Ovary (tissue), 9 donors: ENCODE measurements around the gene DSCAML1. TPM values are rescaled to one million over a fixed set of nuclear protein-coding genes. Genes with fewer than 3 reads are reported as not detected.

Experiments
- DNase-seq, 5 donors: peaks; one replicate each; pipeline ENCODE4 v3.0.0-alpha.2; 2019 to 2020
- H3K27ac ChIP-seq, 2 donors: fragments of 200-600 bp; one replicate each; pipeline versions ENCODE4 v1.5.1 to v1.8.0; 2019 to 2022
- H3K27me3 ChIP-seq: fragments of 200-600 bp; one replicate; pipeline ENCODE4 v1.8.0; 2022
- H3K36me3 ChIP-seq: fragments of 200-600 bp; sonication (generic); one replicate; pipeline ENCODE4 v1.5.1; 2019
- H3K4me1 ChIP-seq: one replicate; pipeline ENCODE4 v1.8.1; 2013; ENCODE audit warnings: mild to moderate bottlenecking, moderate library complexity; ENCODE audit not compliant: insufficient read depth
- H3K4me3 ChIP-seq: fragments of 200-600 bp; sonication (generic); one replicate; pipeline ENCODE4 v1.5.1; 2017
- H3K9me3 ChIP-seq, 2 donors: fragments of 200-600 bp in 1 of 2; sonication (generic) in 1 of 2; one replicate each; pipeline versions ENCODE4 v1.5.1 to v1.8.1; 2013 to 2019; ENCODE audit warnings: mild to moderate bottlenecking in 1 of 2, moderate library complexity in 1 of 2
- CTCF ChIP-seq, 3 donors: fragments of 450-650 bp in 2 of 3; fragments of 200-600 bp in 1 of 3; IDR thresholded peaks; one replicate each; pipeline versions ENCODE4 v1.5.1 to v1.8.0; 2016 to 2022; ENCODE audit warnings: antibody characterized with exemption in 3 of 3, mild to moderate bottlenecking in 1 of 3
- EP300 ChIP-seq: sonication (generic); formaldehyde crosslinking; IDR thresholded peaks from one replicate; pipeline ENCODE4 v1.6.1; 2017; ENCODE audit warnings: antibody characterized with exemption
- POLR2A ChIP-seq: fragments of 450-650 bp; IDR thresholded peaks from one replicate; pipeline ENCODE4 v1.6.1; 2017; ENCODE audit warnings: antibody characterized with exemption, mild to moderate bottlenecking, moderate library complexity
- WGBS, 3 donors: extraction: QIAGEN DNeasy Blood & Tissue Kit in 1 of 3; methylation state at CpG; one replicate each; pipeline versions ENCODE4 v1.1.5 to v1.1.7; 2013 to 2017; 5-methylcytosine and 5-hydroxymethylcytosine counted together
- intact Hi-C, 4 donors: fragments of 100-400 bp; cut with DNase I; formaldehyde crosslinking; loops; one replicate each; pipeline versions ENCODE4 v1.11.0 to v1.15.1; 2022 to 2023
- polyA plus RNA-seq, 2 donors: library from polyadenylated mRNA; stranded (reverse); fragments of 200-250 nt in 1 of 2; fragments of 350-450 nt in 1 of 2; fragmentation: Illumina TruSeq in 1 of 2; extraction: RNeasy Lipid Tissue Mini Kit (QIAGEN cat#74804) in 1 of 2; gene quantifications; one replicate each; pipeline ENCODE4 v1.2.3, GENCODE V29; 2013 to 2014
- total RNA-seq, 7 donors: library from RNA; depleted of rRNA in 2 of 7; stranded (reverse); fragments of >200 nt in 2 of 7; fragmentation: NEBNext Ultra II Directional in 3 of 7; extraction: Animal tissue kit (Norgen Biotek cat#: 25700) in 3 of 7; gene quantifications; one replicate each; pipeline versions ENCODE4 v1.1.0 to v1.2.4, GENCODE V29; 2016 to 2023
- donor health status: DM: no; HTN: no; CAD: no; lungs with moderate emphysema.
- donor health status: DM: no; HTN: no; CAD: no.
- donor health status: Bipolar disorder and iron deficiency.
- donor health status: DM: yes; HTN: yes; CAD: no.
- donor health status: DM: no; HTN: no; CAD: no.
- donor health status: DM: yes; HTN: yes; CAD: no.

Gene DSCAML1
- total and polyA plus RNA-seq, 9 donors: 0.77 to 16.5 (median 10.6) TPM

GRCh38 chr11:117809236-117810055 lies 12.4 kb upstream of the DSCAML1 start:
- TF ChIP-seq CTCF (IDR thresholded peaks at IDR 0.05): peak in 1 of 3 donors; percentile 39
- TF ChIP-seq EP300: no peak
- Histone ChIP-seq H3K36me3 (no peaks in the 10 kb centered on the region), H3K27ac (no peak overlapping the region), H3K4me3 (no peak overlapping the region), H3K27me3 (no peaks in the 10 kb centered on the region), H3K4me1 (peaks cover 4% of the 10 kb centered on the region), H3K9me3 (no peaks in the 10 kb centered on the region)
- intact Hi-C loops: loop anchor here in 3 of 4 donors (5.0 to 10.0 kb wide), 3 partner anchors 243 to 385 kb away; no protein-coding TSS in a partner anchor
- WGBS, 3 donors: 15 to 33% (median 19%) methylated on average over 21 to 22 of the region's 22 CpGs
- peak; percentile 36 to 71 (median 61) for DNase-seq

- Histone ChIP-seq H3K27me3 (no peaks in the 10 kb centered on the region), H3K9me3 (no peaks in the 10 kb centered on the region), H3K4me1 (peaks cover 4% of the 10 kb centered on the region), H3K4me3 (no peak overlapping the region), H3K36me3 (no peaks in the 10 kb centered on the region), H3K27ac (no peak overlapping the region)
- intact Hi-C loops: loop anchor here in 3 of 4 donors (5.0 to 10.0 kb wide), 3 partner anchors 244 to 384 kb away; no protein-coding TSS in a partner anchor
- WGBS, 3 donors: 63 to 66% (median 64%) methylated on average over 12 of the region's 12 CpGs
- TF ChIP-seq EP300 (no peak), POLR2A (no peak)
- peak in 1 of 5 donors; percentile 30 for DNase-seq
These were observed 11.8 kb upstream of the DSCAML1 start for GRCh38 chr11:117808784-117809183.

GRCh38 chr11:117807482-117808327 lies 10.7 kb upstream of the DSCAML1 start:
- WGBS, 3 donors: 56 to 60% (median 58%) methylated on average over 22 of the region's 22 CpGs
- no peak overlapping the region for H3K27ac ChIP-seq
- peaks cover 4% of the 10 kb centered on the region for H3K4me1 ChIP-seq
- no peak overlapping the region for H3K4me3 ChIP-seq
- H3K36me3 ChIP-seq: no peaks in the 10 kb centered on the region
- intact Hi-C loops: loop anchor here in 3 of 4 donors (5.0 to 10.0 kb wide), 3 partner anchors 245 to 383 kb away; no protein-coding TSS in a partner anchor
- TF ChIP-seq CTCF (IDR thresholded peaks at IDR 0.05) (peak; percentile 72 to 87 (median 86)), EP300 (no peak)
- peak; percentile 60 to 86 (median 82) for DNase-seq
- H3K9me3 ChIP-seq: no peaks in the 10 kb centered on the region
- H3K27me3 ChIP-seq: no peaks in the 10 kb centered on the region

- Histone ChIP-seq H3K36me3 (no peaks in the 10 kb centered on the region), H3K9me3 (no peaks in the 10 kb centered on the region), H3K4me1 (peaks cover 4% of the 10 kb centered on the region), H3K27ac (no peak overlapping the region), H3K4me3 (no peak overlapping the region), H3K27me3 (no peaks in the 10 kb centered on the region)
- TF ChIP-seq EP300: no peak
- no peak for TF ChIP-seq POLR2A
- TF ChIP-seq CTCF (IDR thresholded peaks at IDR 0.05): no peak
- 89 to 96% (median 93%) methylated on average over 5 of the region's 5 CpGs for WGBS, 3 donors
- no peak for DNase-seq
- intact Hi-C loops: loop anchor here in 3 of 4 donors (5.0 to 10.0 kb wide), 3 partner anchors 245 to 382 kb away; no protein-coding TSS in a partner anchor
These were observed 9.8 kb upstream of the DSCAML1 start for GRCh38 chr11:117806846-117807245.
